IMR-90 (cell line): ENCODE data around the gene CPNE6.

ENCODE experiments used
- CEBPB ChIP-seq: IDR thresholded peaks from 2 replicates; pipeline ENCODE4 v1.6.1; 2012; ENCODE audit warnings: low read depth, low read length, improper control_type of control experiment
- CHD1 ChIP-seq: IDR thresholded peaks from 2 replicates; pipeline ENCODE4 v1.6.1; 2012; ENCODE audit warnings: low read depth, low read length, improper control_type of control experiment
- CTCF ChIP-seq: conservative IDR thresholded peaks from 2 replicates; pipeline ENCODE4 v1.5.1; 2012; ENCODE audit warnings: mild to moderate bottlenecking, low read depth, low read length, improper control_type of control experiment
- ELK1 ChIP-seq: fragments of 150-350 bp; IDR thresholded peaks from 2 replicates; pipeline ENCODE4 v1.6.1; 2016; ENCODE audit warnings: low read depth, mild to moderate bottlenecking, low read length, moderate library complexity, borderline replicate concordance
- MAFK ChIP-seq: IDR thresholded peaks from 2 replicates; pipeline ENCODE4 v1.6.1; 2012; ENCODE audit warnings: low read depth, low read length, improper control_type of control experiment
- MAZ ChIP-seq: IDR thresholded peaks from 2 replicates; pipeline ENCODE4 v1.6.1; 2012; ENCODE audit warnings: low read depth, mild to moderate bottlenecking, low read length, improper control_type of control experiment, moderate library complexity, borderline replicate concordance
- POLR2A ChIP-seq: IDR thresholded peaks from 2 replicates; pipeline ENCODE4 v1.6.1; 2012; ENCODE audit warnings: mild to moderate bottlenecking, low read depth, low read length
- RAD21 ChIP-seq: IDR thresholded peaks from 2 replicates; pipeline ENCODE4 v1.6.1; 2012; ENCODE audit warnings: low read length, improper control_type of control experiment
- RCOR1 ChIP-seq: IDR thresholded peaks from 2 replicates; pipeline ENCODE4 v1.6.1; 2012; ENCODE audit warnings: mild to moderate bottlenecking, low read length, improper control_type of control experiment; ENCODE audit not compliant: insufficient replicate concordance
- USF2 ChIP-seq: fragments of 150-350 bp; IDR thresholded peaks from 2 replicates; pipeline ENCODE4 v1.6.1; 2017; ENCODE audit warnings: mild to moderate bottlenecking, antibody characterized with exemption, low read length, low read depth

GRCh38 chr14:24113379-24113800 is 42.0 kb downstream of the CPNE6 start:
- TF ChIP-seq RAD21 (no peak), CHD1 (no peak), CEBPB (no peak), CTCF (no peak), POLR2A (no peak), ELK1 (no peak), MAZ (no peak), USF2 (no peak), RCOR1 (no peak), MAFK (no peak)
